ENCODE data around the gene C17orf78.
"Not testable (repeated sequence)": the region's sequence is repeated elsewhere in the genome, so short reads cannot be mapped to it uniquely, and the experiment has no call there.

C17orf78 gene

DNA sequence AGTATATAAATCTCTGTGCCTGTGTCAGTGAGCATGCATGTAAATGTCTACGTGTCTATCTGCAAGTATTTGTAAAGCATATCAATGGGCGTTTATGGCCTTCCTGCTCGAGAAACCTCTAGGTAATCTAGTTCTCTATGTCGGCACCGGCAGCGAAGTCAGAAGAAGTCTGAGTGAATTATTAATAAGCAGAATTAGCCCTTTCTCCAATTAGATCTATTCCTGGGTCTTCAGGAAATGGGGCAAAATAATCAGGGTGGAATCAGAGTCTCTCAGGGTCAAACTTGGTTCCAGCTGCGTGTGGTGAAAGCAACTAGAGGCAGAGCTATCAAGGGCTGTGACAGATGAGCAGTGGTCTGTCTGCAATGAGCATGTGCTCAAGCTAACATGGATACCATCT lies at the start of gene C17orf78:
Gene C17orf78 (plus strand): TSS at position 280 of the 400 bp plus-strand sequence. CDS start 108 bp downstream, at position 388.
- no peak for DNase-seq (ENCODE audit: low spot score)

DNA sequence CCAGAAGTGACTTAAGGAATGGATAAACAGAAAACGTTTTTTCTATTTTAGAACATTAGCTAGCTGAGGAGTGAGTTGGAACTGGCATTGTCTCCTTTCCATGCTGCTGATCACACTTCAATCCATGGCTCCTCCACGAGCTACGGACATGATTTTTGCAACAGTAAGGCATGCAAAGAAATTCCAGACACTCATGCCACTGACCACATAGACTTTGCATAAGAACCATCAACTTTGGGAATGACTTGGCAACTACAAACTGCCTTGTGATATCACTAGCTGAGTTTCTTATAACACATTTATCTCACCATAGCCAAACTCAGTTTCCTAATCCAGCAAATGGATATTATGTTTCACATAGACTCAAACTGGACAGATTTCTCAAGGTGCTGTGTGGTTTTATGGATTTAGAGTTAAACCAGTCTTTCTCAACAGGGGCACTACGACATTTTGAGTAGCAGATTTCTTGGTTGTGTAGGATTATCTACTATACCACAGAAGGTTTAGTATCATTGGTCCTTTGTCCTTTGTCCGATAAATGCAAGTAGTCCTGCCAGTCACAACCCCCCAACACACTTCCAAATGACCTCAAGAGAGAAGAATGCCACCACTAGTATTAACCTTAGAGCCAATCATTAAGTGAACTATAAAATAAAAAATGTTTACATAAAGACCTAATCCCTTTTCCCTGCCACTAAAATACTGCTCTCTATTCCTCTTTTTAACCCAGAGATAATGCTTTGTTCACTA lies 48.3 kb upstream of the C17orf78 start:
- DNase-seq (ENCODE audit: low spot score) = peak; percentile 68

DNA sequence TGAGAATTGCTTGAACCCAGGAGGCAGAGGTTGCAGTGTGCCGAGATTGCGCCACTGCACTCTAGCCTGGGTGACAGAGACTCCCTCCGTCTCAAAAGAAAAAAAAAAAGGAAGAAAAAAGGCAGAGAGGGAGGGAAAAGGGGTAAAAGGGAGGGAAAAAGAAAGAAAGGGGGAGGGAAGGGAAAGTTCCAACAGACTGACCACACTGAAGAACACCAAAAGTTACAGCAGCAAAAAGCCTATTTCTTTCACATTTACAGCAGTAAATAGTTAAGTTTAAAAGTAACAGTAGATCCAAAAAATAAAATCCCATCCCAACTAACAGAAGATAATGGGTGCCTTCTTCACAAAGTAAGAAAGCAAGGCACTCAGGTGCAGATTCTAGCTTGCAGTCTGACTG lies 36.9 kb upstream of the C17orf78 start:
- no peak for DNase-seq (ENCODE audit: low spot score)

- no peak for DNase-seq (ENCODE audit: low spot score)
Observed at GRCh38 chr17:37339321-37339720, 36.5 kb upstream of the C17orf78 start.

DNA sequence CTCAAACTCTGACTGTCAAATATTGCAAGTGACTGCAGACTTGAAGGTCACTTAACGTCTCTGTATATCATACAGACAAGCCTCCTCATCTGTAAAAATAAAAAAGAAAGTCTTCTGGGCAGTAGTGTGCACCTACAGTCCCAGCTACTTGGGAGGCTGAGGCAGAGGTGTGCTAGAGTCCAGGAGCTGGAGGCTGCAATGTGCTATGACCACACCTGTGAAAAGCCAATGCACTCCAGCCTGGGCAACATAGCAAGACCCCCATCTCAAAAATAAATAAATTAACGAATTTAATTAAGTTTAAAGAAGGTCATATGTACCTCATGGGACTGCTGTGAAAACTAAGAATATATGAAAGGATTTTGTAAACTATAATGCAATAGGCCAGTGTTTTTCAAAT lies 35.0 kb upstream of the C17orf78 start:
- DNase-seq (ENCODE audit: low spot score) = no peak

- DNase-seq (ENCODE audit: low spot score) = no peak
Observed at GRCh38 chr17:37342589-37342988, 33.2 kb upstream of the C17orf78 start.

- no peak for DNase-seq (ENCODE audit: low spot score)
Observed at GRCh38 chr17:37344519-37344918, 31.3 kb upstream of the C17orf78 start.

GRCh38 chr17:37346863-37347402 lies 28.9 kb upstream of the C17orf78 start:
- DNase-seq (ENCODE audit: low spot score) = not testable (repeated sequence)

GRCh38 chr17:37356796-37357569 lies 18.8 kb upstream of the C17orf78 start:
- not testable (repeated sequence) for DNase-seq (ENCODE audit: low spot score)

GRCh38 chr17:37358098-37358829 lies 17.5 kb upstream of the C17orf78 start:
- DNase-seq (ENCODE audit: low spot score) = peak; percentile 48

GRCh38 chr17:37358830-37359681 lies 16.7 kb upstream of the C17orf78 start:
- peak; percentile 98 for DNase-seq (ENCODE audit: low spot score)

- DNase-seq (ENCODE audit: low spot score) = no peak
Observed at GRCh38 chr17:37359682-37360188, 16.1 kb upstream of the C17orf78 start.

DNA sequence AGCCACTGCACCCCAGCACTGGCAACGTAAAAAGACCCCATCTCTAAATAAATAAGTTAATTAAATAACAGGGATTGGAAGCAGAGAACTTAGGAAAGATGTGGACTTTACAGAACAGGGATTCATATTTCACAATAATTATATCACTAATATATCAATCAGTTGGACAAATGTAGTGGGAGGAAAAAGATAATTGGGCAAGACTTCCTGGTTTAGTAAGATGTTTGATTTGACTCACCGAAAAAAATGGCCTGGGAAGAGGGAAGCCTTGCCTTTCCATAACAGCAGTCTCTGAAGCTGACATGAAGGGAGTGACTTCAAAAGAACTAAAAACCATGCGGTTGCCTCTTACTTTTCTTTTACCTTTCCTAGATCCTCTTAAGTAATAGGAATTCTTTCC lies 15.2 kb upstream of the C17orf78 start:
- peak; percentile 24 for DNase-seq (ENCODE audit: low spot score)

DNA sequence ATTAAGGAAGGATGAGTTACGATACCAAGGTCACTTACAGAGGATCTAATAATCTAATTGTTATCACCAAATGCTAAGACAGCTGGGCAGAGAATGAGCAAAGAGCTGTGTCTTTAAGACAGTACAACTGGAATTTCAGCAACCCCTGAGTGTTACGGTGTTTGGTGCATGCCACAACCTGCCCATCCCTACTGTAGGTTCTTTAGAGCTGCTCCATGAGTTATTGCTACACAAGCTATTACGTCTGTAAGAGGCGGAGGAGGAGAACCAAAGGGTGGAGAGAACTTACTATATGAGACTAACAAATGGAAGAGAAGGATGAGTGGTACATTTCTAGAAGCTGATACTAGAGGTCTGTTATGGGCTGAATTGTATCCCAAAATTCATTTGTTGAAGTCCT lies 14.2 kb upstream of the C17orf78 start:
- no peak for DNase-seq (ENCODE audit: low spot score)

GRCh38 chr17:37365589-37365988 lies 10.2 kb upstream of the C17orf78 start:
- no peak for DNase-seq (ENCODE audit: low spot score)

DNA sequence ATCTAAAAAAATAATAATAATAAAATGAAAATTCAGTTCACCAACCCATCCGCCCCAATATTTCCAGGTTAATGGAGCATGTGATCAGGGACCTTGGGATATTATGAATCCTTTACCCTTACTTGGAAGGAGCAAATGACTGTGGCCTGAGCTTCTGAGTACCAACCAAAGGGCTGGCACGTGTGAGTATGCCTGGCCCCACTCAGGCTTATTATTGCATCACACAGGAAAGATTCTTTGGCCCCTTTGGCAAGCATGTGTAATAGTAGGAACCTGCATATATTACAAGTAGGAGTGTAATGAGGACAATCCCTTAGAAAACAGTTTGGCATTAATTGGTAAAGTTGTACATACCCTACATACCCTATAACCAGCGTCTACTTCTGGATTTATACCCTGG lies 7.2 kb upstream of the C17orf78 start:
- DNase-seq (ENCODE audit: low spot score) = no peak

DNA sequence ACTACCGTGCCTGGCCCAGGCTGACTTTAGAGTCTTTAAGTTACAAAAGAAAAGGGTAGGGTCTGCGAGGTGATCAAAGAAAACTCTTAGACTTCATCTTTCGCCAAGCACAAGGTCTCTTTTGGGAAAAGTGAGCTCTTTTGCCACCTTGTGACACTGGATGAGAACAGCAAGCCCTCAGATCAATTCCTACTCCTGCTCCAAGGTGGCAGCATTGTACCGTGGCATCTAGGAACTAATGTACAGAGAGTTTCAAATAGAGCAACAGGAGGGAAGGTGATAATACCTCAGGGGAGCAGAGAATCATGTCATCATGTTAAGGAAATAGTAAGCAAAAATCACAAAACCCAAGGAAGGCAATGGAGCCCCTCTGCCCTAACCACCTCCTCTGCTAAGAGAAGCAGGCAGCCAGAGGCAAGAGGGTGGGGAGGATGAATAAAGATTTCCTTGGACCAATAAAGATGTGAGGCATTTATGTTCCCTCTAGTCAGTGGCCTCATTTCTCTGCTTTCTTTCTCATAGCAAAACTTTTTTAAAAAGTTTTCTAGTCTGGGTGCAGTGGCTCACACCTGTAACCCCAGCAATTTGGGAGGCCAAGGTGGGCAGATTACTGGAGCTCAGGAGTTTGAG lies 2.1 kb upstream of the C17orf78 start:
- peak; percentile 86 for DNase-seq (ENCODE audit: low spot score)

DNA sequence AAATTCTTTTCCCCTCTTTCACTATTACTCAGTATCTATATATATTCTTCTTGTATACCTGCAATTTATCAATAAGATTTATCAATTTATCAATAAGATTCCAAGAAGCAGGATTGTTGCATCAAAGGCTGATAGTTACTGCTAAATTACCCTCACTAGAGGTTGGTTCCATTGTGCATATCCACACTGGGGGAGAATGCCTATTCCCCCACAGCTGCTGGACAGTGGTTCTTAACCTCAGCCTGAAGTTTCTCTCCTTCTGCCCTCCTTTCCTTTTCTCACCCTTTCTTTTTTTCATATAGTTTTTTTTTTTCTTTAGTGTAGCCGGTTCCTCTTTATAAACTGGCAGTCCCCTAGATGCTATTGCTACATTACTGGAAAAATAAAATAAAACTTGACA lies 6.3 kb downstream of the C17orf78 start:
- no peak for DNase-seq (ENCODE audit: low spot score)

DNA sequence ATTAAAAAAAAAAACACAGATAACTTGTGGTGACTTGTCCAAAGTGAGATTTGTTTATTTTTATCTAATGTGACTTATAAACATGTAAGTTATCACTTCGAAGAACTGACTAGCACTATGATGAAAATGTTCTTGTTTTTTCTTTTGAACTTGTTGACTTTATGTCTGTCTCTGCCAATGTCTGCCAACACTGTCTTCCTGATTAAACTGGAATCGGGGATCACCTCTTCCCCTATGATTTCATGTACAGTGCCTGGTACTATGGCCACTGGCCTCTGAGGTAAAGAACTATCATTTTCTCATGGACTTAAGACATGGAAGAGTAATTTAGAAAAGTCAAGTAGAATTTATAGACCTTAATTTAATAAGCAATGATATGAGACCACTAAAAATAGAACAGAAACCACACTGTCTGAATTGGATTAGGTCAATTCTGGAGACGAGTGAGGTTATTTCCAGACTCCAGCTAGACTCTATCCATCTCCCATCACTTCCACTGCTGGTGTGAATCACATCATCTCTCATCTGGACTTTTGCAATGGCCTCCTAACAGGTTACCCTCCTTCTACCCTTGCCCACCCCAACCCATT lies 8.9 kb downstream of the C17orf78 start:
- DNase-seq (ENCODE audit: low spot score) = no peak

- no peak for DNase-seq (ENCODE audit: low spot score)
Observed at GRCh38 chr17:37385474-37385990, 9.7 kb downstream of the C17orf78 start.
